GM21619 (cell line): ENCODE measurements around the gene TAMM41.
A peak's percentile ranks its signal among the peaks of the same experiment; 100 is the strongest.
"Not testable (repeated sequence)": the region's sequence is repeated elsewhere in the genome, so short reads cannot be mapped to it uniquely, and the experiment has no call there.

Source experiments
- ATAC-seq: cut with Tn5 transposase; IDR thresholded peaks from one replicate; pipeline ENCODE4 v1.9.1; 2021; ENCODE audit not compliant: unreplicated experiment

Gene TAMM41

DNA sequence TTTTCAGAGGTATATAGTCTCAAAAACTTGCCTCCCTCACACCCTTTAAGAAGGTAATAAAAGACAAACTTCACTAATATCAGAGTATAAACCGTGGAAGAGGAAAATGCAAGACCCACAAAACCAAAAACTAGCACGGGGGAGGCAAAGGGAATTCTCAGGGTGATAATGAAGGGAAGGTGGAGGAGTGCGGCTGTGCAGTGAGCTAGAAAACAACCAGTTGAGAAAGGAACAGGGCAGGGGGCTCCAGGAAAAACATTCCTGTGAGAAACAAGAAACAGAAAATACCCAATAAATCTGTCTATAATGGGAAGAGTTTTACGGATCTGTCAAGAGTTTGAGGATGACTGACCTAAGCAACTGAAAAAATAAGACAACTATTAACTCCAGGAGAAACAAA is 31.6 kb downstream of the TAMM41 start:
- ATAC-seq: no peak

DNA sequence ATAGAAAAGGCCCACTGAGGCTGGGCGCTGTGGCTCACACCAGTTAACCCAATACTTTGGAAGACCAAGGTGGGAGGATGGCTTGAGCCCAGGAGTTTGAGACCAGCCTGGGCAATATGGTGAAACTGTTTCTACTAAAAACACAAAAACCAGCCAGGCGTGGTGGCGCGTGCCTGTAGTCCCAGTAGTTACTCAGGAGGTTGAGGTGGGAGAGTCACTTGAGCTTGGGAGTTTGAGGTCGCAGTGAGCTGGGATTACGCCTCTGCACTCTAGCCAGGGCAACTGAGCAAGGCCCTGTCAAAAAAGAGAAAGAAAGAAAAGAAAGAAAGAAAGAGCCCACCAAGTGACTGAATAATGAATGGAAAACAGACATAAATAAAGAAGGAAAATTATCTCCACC is 32.0 kb downstream of the TAMM41 start:
- ATAC-seq: no peak

- no peak for ATAC-seq
Observed at GRCh38 chr3:11810276-11810675, 36.4 kb downstream of the TAMM41 start.

DNA sequence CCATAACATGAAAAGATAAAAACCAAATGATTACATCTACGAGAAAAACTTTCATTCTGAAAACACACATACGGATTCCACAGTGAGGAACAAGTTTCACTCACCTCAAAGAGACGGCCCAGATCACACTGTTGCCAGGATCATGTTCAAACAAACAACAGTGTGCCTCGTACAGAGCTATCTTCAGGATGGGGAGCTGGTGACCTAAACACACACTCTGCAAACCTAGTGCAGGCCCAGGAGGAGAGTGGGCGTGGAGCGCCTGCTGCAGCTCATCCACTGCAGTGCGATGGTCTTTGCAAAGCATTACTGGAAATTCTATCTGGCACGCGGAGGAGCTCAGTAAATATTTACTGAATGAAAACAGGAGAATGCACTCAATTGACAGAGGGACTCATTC is 38.5 kb downstream of the TAMM41 start:
- ATAC-seq: no peak

- ATAC-seq: no peak
Observed at GRCh38 chr3:11807686-11808085, 39.0 kb downstream of the TAMM41 start.

DNA sequence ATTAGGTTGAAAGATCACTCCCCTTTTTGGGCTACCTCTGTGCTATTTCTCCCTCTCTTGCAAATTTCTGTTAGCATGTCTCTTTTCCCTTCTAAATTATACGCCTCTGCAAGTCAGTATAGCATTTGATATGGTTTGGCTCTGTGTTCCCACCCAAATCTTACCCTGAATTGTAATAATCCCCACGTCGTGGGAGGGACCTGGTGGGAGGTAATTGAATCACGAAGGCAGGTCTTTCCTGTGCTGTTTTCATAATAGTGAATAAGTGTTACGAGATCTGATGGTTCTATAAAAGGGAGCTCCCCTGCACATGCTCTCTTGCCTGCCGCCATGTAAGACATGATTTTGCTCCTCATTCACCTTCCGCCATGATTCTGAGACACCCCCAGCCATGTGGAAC is 41.0 kb downstream of the TAMM41 start:
- no peak for ATAC-seq

- peak; percentile 69 for ATAC-seq
Observed at GRCh38 chr3:11803977-11804892, 42.5 kb downstream of the TAMM41 start.

DNA sequence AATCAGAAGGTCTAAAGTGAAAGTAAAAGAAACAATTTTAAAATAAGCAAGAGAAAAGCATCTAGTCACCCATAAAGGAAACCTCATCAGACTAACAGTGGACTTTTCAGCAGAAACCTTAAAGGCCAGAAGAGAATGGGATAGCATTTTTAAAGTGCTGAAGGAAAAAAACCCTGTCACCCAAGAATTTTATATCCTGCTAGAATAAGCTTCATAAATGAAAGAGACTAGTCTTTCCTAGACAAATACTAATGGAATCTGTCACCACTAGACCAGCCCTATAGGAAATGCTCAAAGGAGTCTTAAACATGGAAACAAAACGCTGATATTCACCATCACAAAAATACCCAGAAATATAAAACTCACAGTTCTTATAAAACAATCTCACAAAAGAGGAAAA is 46.9 kb downstream of the TAMM41 start:
- ATAC-seq: no peak

- ATAC-seq: no peak
Observed at GRCh38 chr3:11794927-11795326, 51.8 kb downstream of the TAMM41 start.

GRCh38 chr3:11791339-11792200 is 55.1 kb downstream of the TAMM41 start:
- ATAC-seq: no peak

GRCh38 chr3:11789412-11789811 is 57.3 kb downstream of the TAMM41 start:
- ATAC-seq: no peak

GRCh38 chr3:11784971-11785377 is 61.7 kb downstream of the TAMM41 start:
- ATAC-seq: no peak

GRCh38 chr3:11780341-11780740 is 66.3 kb downstream of the TAMM41 start:
- ATAC-seq: no peak

GRCh38 chr3:11779626-11780025 is 67.1 kb downstream of the TAMM41 start:
- no peak for ATAC-seq

GRCh38 chr3:11778248-11778647 is 68.4 kb downstream of the TAMM41 start:
- ATAC-seq: no peak

DNA sequence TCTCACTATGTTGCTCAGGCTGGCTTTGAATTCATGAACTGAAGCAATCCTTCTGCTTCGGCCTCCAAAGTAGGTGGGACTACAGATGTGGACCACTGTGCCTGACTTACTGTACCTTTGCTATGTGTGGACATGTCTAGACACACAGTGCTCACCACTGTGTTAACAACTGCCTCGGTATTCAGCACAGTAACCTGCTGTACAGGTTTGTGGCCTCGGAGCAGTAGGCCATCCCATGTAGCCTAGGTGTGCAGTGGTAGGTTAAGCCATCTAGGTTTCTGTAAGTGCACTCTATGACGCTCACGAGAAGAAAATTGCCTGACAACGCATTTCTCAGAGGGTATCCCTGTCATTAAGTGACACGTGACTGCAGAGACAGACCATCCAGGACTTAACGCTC is 70.3 kb downstream of the TAMM41 start:
- no peak for ATAC-seq

DNA sequence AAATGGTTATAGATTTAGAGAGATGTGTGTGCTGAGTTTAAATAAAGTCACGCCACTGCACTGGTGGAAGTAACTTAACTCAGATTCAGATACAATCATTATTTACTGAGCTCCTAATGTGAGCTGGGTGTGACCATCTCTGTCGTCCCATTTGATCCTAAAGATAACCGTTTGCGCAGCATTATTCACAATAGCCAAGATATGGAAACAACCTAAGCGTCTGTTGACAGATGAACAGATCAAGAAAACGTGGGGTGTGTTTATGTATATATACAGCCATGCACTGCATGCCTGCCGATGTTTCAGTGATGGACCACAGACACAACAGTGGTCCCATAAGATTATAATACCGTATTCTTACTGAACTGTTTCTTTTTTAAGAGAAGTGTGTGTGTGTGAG is 71.2 kb downstream of the TAMM41 start:
- ATAC-seq: no peak

DNA sequence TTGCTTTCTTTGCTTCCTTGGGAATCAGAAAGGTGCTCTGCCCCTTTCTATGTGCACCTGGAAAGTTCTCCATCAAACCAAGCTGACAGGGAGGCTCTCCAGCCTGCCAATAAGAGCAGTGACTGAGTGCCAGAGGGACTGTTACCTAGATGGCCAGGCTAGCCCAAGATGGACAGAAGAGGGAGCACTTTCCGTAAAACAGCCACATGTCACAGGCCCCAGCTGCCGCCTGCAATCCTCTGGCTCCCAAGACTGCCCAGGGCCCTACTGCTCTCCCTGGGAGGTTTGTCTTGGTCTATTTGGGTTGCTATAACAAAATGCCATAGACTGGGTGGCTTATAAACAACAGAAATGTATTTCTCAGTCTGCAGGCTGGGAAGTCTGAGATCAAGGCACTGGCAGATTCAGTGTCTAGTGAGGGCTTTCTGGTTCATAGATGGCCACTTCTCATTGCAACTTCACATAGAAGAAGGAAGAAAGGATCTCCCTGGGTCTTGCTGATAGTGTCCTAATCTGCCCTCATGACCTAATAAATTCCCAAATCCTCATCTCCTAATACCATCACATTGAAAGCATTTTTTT is 72.3 kb downstream of the TAMM41 start:
- ATAC-seq: no peak

DNA sequence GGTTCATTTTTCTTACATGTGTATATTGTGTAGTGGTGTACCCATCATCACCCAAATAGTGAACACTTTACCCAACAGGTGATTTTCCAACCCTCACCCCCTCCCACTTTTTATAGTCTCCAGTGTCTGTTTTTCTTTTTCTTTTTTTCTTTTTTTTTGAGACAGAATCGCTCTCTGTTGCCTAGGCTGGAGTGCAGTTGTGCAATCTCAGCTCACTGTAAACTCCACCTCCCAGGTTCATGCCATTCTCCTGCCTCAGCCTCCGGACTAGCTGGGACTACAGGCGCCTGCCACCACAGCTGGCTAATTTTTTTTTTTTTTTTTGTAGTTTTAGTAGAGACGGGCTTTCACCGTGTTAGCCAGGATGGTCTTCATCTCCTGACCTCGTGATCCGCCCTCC is 74.8 kb downstream of the TAMM41 start:
- not testable (repeated sequence) for ATAC-seq

GRCh38 chr3:11770477-11771391 is 76.0 kb downstream of the TAMM41 start:
- ATAC-seq: peak; percentile 98
